BJ (cell line): Measurements from ENCODE around the gene KRTAP4-3. TPM values are rescaled to one million over a fixed set of nuclear protein-coding genes. Genes with fewer than 3 reads are reported as not detected.
"Not testable (repeated sequence)": the region's sequence is repeated elsewhere in the genome, so short reads cannot be mapped to it uniquely, and the experiment has no call there.

Experiments used
- CTCF ChIA-PET: fragments of 350-600 bp; formaldehyde crosslinking; extraction: SDS; loops from one replicate; lab custom pipeline; 2021; ENCODE audit warnings: antibody characterized with exemption, inconsistent platforms; lab: Yijun Ruan, JAX
- POLR2A ChIA-PET: fragments of 300-600 bp; sonication (Branson Sonifier 250); formaldehyde crosslinking; extraction: SDS; loops from one replicate; lab custom pipeline; 2021; ENCODE audit warnings: antibody characterized with exemption; lab: Charles Lee
- DNase-seq: peaks from one replicate; pipeline ENCODE4 v3.0.0-alpha.2; 2011; ENCODE audit warnings: low read depth
- H3K27me3 ChIP-seq: 2 replicates; pipeline ENCODE4 v1.6.0; 2011; ENCODE audit warnings: low read length; ENCODE audit not compliant: control insufficient read depth, insufficient read depth
- H3K36me3 ChIP-seq: 2 replicates; pipeline ENCODE4 v1.5.1; 2011; ENCODE audit warnings: low read length; ENCODE audit not compliant: control insufficient read depth, insufficient read depth
- H3K4me3 ChIP-seq: 2 replicates; pipeline ENCODE4 v1.5.1; 2011; ENCODE audit warnings: low read depth, mild to moderate bottlenecking, control low read depth, low read length
- polyA plus RNA-seq: library from polyadenylated mRNA; depleted of rRNA; stranded (reverse); fragments of >200 nt; gene quantifications from 2 replicates; pipeline ENCODE4 v1.2.3, GENCODE V29; 2011
- TF ChIP-seq, protein P1 (sequence below): IDR thresholded peaks from 2 replicates; pipeline ENCODE4 v1.5.1; 2011; ENCODE audit warnings: low read depth, mild to moderate bottlenecking, control low read depth, inconsistent platforms, low read length, moderate library complexity; ENCODE audit not compliant: insufficient read depth

Gene KRTAP4-3
- polyA plus RNA-seq, 1 experiment, result not detected

DNA sequence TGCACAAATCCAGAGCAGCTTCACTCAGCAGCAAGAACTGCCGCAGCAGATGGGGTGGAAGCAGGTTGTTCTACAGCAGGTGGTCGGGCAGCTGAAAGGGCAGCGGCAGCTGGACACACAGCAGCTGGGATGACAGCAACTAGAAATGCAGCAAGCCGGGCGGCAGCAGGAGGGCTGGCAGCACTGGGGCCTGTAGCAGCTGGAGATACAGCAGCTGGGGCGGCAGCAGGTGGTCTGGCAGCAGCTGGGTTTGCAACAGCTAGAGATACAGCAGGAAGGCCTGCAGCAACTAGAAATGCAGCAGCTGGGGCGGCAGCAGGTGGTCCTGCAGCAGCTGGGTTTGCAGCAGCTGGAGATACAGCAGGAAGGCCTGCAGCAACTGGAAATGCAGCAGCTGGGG is 460 bp downstream of the KRTAP4-3 start:
- Histone ChIP-seq H3K27me3 (no peaks in the 10 kb centered on the region), H3K36me3 (no peaks in the 10 kb centered on the region), H3K4me3 (no peak overlapping the region)
- TF ChIP-seq, protein P1, sequence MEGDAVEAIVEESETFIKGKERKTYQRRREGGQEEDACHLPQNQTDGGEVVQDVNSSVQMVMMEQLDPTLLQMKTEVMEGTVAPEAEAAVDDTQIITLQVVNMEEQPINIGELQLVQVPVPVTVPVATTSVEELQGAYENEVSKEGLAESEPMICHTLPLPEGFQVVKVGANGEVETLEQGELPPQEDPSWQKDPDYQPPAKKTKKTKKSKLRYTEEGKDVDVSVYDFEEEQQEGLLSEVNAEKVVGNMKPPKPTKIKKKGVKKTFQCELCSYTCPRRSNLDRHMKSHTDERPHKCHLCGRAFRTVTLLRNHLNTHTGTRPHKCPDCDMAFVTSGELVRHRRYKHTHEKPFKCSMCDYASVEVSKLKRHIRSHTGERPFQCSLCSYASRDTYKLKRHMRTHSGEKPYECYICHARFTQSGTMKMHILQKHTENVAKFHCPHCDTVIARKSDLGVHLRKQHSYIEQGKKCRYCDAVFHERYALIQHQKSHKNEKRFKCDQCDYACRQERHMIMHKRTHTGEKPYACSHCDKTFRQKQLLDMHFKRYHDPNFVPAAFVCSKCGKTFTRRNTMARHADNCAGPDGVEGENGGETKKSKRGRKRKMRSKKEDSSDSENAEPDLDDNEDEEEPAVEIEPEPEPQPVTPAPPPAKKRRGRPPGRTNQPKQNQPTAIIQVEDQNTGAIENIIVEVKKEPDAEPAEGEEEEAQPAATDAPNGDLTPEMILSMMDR, result no peak
- ChIA-PET CTCF (no interaction called here), POLR2A (no interaction called here)
- no peak for DNase-seq

- DNase-seq, result no peak
- CTCF ChIA-PET, result no interaction called here
These were observed 4.2 kb downstream of the KRTAP4-3 start for GRCh38 chr17:41163828-41164227.

DNA sequence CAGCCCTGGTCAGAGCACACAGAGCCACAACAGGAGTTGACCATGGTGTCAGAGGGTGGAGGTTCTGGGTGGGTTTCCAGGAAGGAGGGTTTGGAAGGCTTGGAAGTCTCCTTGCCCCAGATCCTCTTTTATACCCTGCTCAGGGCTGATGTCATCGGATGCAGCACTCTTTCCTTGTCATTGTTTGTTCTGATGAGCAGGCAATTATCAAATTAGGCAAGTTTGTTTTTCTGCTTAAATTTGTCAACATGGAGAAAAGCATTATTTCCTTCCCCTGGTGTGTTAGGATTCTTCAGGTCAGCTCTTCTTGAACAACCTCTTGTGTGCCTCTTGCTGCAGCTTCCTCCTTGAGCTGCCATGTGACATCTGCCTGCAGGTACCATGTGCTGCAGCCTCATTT is 7.4 kb downstream of the KRTAP4-3 start, which contains the start of gene KRTAP4-4:
Gene KRTAP4-4, minus strand, starts transcription at position 101 of the 400 bp plus-strand sequence. Its CDS starts 57 bp downstream, at position 44.
- TF ChIP-seq, protein P1, result no peak
- Histone ChIP-seq H3K27me3 (no peaks in the 10 kb centered on the region), H3K36me3 (no peaks in the 10 kb centered on the region), H3K4me3 (no peak within 1 kb of the TSS)
- ChIA-PET CTCF (no interaction called here), POLR2A (no interaction called here)
- DNase-seq, result no peak

More at GRCh38 chr17:41163828-41164227, 4.2 kb downstream of the KRTAP4-3 start:
- Histone ChIP-seq H3K4me3 (no peak overlapping the region), H3K36me3 (no peaks in the 10 kb centered on the region), H3K27me3 (no peaks in the 10 kb centered on the region)
- TF ChIP-seq, protein P1, result no peak
- POLR2A ChIA-PET, result no interaction called here

GRCh38 chr17:41160190-41160589 is 7.8 kb downstream of the KRTAP4-3 start:
- DNase-seq, POLR2A ChIA-PET, H3K4me3 ChIP-seq, H3K27me3 ChIP-seq, CTCF ChIA-PET, H3K36me3 ChIP-seq: not testable (repeated sequence)

DNA sequence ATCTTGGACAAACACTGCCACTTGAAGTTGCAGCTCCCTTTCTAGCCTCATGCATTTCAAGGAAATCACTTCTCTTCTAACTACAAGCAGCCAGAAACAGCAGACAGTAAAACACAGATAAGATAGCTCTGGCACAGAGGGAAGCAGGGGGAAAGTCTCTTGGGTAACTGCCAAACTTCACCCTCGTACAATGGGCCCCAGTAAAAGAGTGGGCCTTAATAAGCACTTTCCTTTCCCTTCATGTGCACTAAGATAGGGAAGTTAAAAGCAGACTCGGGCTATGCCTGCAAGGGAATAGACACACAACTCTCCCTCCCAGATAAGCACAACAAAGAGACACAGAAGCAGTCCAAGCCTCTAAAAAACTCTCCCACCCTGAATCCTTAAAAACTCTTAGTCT is 14.2 kb downstream of the KRTAP4-3 start:
- ChIA-PET CTCF (no interaction called here), POLR2A (no interaction called here)
- no peaks in the 10 kb centered on the region for H3K27me3 ChIP-seq
- TF ChIP-seq, protein P1, result no peak
- H3K4me3 ChIP-seq, result no peak overlapping the region
- no peaks in the 10 kb centered on the region for H3K36me3 ChIP-seq
- no peak for DNase-seq

DNA sequence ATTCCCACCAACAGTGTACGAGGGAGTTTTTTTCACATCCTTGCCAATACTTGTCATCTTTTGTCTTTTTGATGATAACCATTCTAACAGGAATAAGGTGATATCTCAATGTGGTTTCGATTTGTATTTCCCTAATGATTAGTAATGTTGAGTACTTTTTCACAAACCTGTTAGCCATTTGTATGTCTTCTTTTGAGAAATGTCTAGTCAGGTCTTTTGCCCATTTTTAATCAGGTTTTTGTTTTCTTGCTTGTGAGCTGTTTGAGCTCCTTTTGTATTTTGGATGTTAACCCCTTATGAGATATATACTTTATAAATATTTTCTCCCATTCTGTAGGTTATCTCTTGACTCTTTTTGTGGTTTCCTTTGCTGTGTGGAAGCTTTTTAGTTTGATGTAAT is 16.5 kb downstream of the KRTAP4-3 start:
- no peaks in the 10 kb centered on the region for H3K27me3 ChIP-seq
- no peak overlapping the region for H3K4me3 ChIP-seq
- ChIA-PET POLR2A (no interaction called here), CTCF (no interaction called here)
- no peaks in the 10 kb centered on the region for H3K36me3 ChIP-seq
- DNase-seq, result no peak
- TF ChIP-seq, protein P1, result no peak
